Eye (tissue), 1 donor: ENCODE measurements around the gene RCOR3.
"Not testable (repeated sequence)": the region's sequence is repeated elsewhere in the genome, so short reads cannot be mapped to it uniquely, and the experiment has no call there.

ENCODE experiments used
- DNase-seq: peaks from one replicate; pipeline ENCODE4 v3.0.0-alpha.2; 2015

RCOR3 gene

GRCh38 chr1:211258756-211259637, at the start of gene RCOR3:
Gene RCOR3 (plus strand): TSS chr1:211259366. CDS start chr1:211259561, 195 bp downstream.
- peak; percentile 96 for DNase-seq

GRCh38 chr1:211210052-211210451, 49.1 kb upstream of the RCOR3 start:
- DNase-seq: no peak

- no peak for DNase-seq
Observed at GRCh38 chr1:211210965-211211364, 48.2 kb upstream of the RCOR3 start.

- DNase-seq: no peak
Observed at GRCh38 chr1:211213702-211214101, 45.5 kb upstream of the RCOR3 start.

GRCh38 chr1:211215577-211215976, 43.6 kb upstream of the RCOR3 start:
- no peak for DNase-seq

GRCh38 chr1:211217392-211217791, 41.8 kb upstream of the RCOR3 start:
- no peak for DNase-seq

GRCh38 chr1:211222469-211223234, 36.5 kb upstream of the RCOR3 start:
- DNase-seq: not testable (repeated sequence)

- DNase-seq: not testable (repeated sequence)
Observed at GRCh38 chr1:211228573-211229364, 30.4 kb upstream of the RCOR3 start.

GRCh38 chr1:211229365-211229759, 29.8 kb upstream of the RCOR3 start:
- DNase-seq: no peak

- no peak for DNase-seq
Observed at GRCh38 chr1:211231873-211232272, 27.3 kb upstream of the RCOR3 start.

GRCh38 chr1:211236633-211237320, 22.4 kb upstream of the RCOR3 start:
- no peak for DNase-seq

GRCh38 chr1:211237579-211237978, 21.6 kb upstream of the RCOR3 start:
- no peak for DNase-seq

GRCh38 chr1:211240567-211240966, 18.6 kb upstream of the RCOR3 start:
- not testable (repeated sequence) for DNase-seq

- no peak for DNase-seq
Observed at GRCh38 chr1:211241071-211241470, 18.1 kb upstream of the RCOR3 start.

GRCh38 chr1:211243639-211244038, 15.5 kb upstream of the RCOR3 start:
- DNase-seq: not testable (repeated sequence)

- not testable (repeated sequence) for DNase-seq
Observed at GRCh38 chr1:211246583-211246982, 12.6 kb upstream of the RCOR3 start.

- peak; percentile 23 for DNase-seq
Observed at GRCh38 chr1:211247921-211248320, 11.2 kb upstream of the RCOR3 start.

GRCh38 chr1:211249611-211250010, 9.6 kb upstream of the RCOR3 start:
- not testable (repeated sequence) for DNase-seq

- no peak for DNase-seq
Observed at GRCh38 chr1:211257826-211258225, 1.3 kb upstream of the RCOR3 start.

- DNase-seq: peak; percentile 95
Observed at GRCh38 chr1:211258310-211258755, 833 bp upstream of the RCOR3 start.

GRCh38 chr1:211259638-211260126, 516 bp downstream of the RCOR3 start:
- DNase-seq: no peak
